Activated T-cell treated with anti-CD3 and anti-CD28 coated beads for 24 hours (primary cell): Measurements from ENCODE around the gene RAB6A.
A peak's percentile ranks its signal among the peaks of the same experiment; 100 is the strongest.
"Not testable (repeated sequence)": the region's sequence is repeated elsewhere in the genome, so short reads cannot be mapped to it uniquely, and the experiment has no call there.

Experiments used
- DNase-seq: peaks from one replicate; pipeline ENCODE4 v3.0.0-alpha.2; 2020; ENCODE audit warnings: low read depth

Gene RAB6A

DNA sequence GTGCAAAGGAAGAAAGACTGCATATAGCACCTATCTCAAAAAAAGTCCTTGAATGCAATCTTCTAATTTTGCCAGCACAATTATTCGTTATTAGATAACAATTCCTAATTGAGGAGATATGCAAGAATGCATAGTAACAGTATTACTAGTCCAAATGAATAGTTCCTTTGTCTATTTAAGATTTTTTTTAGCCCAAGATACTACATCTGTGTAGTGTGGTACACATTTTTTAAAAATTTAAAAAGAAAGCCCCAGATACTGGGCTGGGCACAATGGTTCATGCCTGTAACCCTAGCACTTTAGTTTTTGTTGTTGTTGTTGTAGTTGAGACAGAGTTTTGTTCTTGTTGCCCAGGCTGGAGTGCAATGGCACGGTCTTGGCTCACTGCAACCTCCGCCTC, 43.7 kb downstream of the RAB6A start:
- no peak for DNase-seq

DNA sequence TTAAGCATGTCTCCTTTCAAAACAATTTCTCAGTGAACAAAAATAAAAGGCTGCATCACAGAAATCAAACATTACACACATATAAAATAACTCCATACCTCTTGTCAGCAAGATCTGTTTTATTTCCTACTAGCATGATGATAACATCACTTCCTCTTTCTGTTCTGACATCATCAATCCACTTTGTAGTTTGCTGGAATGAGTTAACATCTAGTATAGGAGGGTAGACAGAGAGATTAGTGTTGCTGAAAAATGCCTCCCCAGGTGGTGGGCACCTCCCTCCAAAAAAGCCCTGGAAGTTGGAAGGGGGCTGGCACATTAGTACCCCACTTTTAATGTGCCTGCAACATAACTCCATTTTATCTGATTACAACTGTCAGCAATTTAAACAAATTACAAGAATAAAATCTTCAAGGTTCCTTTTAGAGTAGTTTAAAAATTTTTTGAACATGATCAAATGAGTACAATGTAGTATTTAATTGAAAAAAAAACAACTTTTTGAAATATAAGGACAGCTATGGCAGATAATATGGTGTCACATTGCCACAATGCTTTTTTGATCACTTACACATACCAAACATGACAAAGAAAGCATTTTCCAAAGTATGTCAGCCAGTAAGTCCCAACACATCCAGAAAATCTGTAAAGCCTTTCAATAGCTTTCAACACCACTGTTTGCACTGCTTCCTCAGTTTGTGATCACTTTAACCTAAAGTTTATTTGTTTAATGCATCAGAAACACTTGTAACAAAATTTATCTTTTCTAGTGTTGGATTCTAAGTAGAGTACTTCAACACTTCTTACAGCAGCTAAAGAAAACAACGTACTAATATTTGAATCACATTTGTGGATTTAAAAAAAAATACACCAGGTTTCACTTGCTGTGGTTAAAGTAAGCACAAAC, 44.5 kb downstream of the RAB6A start:
- DNase-seq: no peak

DNA sequence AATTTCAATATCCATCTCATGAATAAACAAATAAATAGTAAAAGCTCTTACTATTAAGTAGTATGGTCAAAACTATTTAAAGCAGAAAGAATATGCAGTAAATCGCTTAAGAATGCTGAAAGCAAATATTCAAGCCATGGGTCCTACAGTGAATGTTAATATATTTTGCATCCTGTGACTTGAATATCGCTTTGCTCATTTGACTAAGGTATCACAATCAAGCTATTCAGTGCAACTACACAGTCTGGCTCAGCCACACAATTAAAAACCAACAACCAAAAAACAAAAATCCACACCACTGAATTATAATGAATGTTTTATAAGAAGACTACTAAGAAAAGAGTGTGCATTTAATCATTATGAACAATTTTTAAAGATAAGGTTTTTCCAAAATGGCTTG, 45.3 kb downstream of the RAB6A start:
- DNase-seq: no peak

DNA sequence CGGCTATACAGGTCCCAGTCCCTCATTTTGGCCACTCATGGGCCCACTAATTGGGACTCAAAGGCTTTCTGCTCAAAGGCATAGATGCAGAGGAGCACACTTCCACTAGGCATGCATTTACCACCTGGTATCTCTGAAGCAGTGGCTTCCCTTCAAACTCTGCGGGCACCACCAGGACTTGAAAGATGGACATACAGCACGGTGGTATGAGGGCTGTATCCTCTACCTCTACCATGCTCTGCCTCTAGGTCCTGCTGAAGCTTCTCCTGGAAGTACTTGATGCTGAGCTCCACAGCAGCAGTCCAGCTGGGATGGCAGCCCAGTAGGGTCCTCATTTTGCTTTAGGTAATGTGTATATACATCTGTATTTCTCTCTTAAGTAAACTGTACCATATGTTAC, 49.9 kb downstream of the RAB6A start:
- no peak for DNase-seq

DNA sequence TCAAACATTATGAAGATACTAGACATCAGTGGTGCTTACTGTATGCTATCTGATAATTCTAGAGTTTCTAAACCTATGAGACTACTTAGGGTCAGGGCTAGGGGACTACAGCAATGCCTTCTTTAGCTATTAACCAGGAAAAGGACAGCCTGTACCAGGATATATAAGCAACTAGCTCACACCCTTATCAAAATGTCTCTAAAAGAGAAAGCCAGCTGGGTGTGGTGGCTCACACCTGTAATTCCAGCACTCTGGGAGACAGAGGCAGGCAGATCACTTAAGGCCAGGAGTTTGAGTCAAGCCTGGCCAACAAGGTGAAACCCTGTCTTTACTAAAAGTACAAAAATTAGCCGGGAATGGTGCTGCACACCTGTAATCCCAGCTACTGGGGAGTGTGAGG, 55.8 kb downstream of the RAB6A start:
- DNase-seq: no peak

DNA sequence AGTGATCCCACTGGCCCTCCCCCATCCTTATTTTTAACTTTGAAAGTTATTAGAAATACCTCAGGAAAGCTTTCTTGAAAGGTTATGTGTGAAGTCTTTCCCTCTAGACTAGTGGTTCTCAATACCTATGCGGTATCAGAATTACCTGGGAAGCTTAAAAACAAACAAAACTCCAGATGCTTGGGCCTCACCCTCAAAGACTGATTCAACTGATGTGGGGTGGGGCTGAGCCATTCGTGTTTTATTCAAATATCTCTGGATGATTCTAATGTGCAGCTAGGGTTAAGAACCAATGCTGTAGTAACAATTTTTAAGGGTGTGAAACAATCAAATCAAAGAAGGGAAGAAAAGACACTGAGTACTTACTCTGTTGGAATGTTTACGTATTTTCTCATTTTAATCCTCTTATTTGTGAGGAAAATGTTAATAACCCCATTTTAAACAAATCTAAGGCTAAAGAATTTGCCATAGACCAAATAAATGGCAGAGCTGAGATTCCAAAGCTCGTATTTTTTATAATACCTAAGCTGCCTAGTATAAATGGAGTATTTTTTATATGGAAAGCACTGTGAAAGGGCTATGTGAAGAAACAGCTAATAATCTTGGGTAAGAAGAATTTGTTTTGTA, 66.9 kb downstream of the RAB6A start:
- no peak for DNase-seq

DNA sequence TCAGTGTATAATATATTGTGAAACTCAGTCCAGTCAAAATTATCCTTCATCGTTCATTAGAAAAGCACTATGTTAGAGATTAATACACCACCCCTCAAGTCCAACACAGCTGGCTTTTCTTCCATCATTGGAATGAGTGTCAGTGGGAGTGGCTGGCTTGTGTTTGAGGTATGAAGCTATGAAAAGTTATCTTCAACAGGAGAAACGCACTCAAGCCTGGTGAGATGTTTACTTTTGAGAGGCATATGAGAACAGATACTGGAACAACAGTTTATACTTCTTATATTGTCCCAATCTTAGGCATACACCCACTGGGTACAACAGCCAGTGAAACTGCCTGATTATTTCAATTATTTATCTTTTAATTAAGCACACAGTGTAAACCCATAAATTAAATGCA, 80.2 kb downstream of the RAB6A start:
- no peak for DNase-seq

DNA sequence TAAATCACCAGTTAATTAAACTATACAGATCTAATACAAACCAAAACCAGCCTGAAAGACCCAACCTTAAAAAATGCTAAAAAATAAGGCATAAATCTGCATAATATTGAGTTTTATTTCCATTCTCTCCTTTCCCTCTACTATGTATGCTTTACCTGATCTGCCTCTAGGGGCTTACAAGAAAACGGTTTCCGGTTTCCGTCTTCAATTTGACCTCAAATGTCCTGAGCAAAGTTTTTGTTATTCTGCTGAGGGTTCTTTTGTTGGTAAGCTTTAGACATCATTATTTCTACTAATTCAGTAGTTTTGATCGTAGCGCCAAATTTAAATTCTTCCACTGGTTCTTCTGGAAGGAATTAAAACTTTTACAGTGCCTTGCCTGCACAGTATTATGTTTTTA, 84.3 kb downstream of the RAB6A start:
- DNase-seq: not testable (repeated sequence)

DNA sequence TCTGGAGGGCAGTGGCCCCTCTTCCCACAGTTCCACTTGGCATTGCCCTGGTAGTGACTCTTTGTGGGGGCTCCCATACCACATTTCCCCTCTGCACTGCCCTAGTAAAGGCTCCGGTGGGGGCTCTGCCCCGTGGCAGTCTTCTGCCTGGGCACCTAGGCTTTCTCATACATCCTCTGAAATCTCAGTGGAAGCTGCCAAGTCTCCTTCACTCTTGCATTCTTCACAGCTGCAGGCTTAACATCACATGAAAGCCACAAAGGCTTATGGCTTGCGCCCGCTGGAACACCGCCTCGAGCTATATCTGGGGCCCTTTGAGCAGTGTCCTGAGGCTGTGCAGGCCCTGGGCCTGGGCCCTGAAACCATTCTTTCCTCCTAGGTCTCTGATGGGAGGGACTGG, 89.2 kb downstream of the RAB6A start:
- DNase-seq: no peak

DNA sequence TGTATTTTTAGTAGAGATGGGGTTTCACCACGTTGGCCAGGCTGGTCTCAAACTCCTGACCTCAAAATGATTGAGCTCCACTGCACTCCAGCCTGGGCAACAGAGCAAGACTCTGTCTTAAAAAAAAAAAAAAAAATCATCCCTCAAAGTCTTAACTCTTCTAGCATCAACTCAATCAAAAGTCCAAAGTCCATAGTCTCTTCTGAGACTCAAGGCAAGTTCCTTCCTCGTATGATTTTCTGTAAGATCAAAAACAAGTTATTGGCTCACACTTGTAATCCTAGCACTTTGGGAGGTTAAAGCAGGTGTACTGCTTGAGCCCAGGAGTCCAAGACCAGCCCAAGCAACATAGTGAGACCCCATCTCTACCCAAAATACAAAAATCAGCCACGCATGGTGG, 90.1 kb downstream of the RAB6A start:
- no peak for DNase-seq

DNA sequence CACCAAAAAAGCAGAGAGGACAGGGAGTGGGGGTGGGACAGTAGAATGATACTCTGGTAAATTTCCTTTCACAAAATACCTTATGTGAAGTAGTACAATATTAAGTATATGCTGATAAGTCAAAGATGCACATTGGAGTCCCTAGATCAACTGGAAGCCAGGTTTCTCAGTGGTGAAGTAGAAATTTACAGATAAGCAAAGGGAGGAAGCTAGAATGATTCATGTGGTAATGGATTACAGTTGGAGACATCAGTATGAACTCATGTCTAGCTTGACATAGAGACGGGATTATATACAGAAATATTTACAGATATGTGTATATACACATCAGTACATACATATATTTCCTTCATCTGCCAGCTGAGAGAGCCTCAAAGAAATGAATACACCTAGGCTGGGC, 93.0 kb downstream of the RAB6A start:
- DNase-seq: no peak

DNA sequence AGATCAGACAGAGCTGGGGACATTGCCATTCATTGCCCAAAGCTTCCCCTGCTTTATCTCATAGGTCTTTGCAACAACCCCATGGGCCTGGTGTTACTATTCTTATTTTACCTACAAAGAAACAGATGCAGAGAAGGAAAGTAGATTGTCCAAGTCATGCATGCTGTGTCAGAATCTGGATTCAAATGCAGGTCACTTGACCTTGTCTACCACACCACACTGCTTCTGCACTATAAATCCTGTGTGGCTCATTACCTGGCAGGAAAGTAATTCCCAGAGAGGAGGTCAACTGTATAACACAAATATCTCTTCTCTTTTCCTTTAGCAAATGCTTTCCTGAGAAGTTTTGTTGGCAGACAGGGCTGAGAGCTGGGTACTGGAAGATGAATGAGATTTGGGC, 96.0 kb downstream of the RAB6A start:
- no peak for DNase-seq

DNA sequence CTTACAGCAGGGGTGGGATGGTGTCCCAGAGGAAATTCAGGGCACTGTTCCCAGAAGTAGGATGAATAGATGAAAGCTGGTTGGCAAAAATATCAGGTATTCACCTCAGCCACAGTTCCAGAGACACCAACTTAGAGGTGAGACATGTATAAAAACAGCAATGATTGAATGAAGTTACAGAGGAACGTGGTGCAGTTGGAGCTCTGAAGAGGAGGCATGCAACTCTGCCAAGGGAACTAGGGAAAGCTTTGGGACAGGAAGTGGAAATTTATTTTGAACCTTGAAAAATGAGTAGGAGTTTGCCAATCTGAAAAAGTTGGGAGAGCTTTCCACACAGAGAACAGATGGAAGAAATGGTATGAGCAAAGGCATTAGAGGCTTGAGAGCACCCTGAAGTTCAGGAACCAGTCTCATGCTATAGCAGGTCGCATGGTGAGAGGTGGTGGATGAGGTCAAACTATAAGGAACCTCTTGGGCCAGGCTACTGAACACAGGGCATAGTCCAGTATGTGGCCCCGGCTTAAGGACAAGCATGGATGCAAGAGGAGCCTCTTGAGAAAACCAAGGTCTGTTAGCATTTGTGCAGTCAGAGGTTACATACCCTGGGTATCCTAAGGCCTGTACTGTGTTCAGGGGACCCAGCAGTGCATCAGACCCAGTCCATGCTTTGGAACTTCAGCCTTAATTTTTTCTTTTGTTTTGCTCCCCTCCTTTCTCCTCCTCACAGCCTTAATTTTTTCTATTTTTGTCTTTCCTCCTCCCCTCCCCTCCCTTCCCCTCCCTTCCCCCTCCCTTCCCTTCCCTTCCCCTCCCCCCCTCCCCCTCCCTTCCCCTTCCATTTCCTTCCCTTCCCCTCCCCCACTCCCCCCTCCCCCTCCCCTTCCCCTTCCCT, 97.0 kb downstream of the RAB6A start:
- no peak for DNase-seq

DNA sequence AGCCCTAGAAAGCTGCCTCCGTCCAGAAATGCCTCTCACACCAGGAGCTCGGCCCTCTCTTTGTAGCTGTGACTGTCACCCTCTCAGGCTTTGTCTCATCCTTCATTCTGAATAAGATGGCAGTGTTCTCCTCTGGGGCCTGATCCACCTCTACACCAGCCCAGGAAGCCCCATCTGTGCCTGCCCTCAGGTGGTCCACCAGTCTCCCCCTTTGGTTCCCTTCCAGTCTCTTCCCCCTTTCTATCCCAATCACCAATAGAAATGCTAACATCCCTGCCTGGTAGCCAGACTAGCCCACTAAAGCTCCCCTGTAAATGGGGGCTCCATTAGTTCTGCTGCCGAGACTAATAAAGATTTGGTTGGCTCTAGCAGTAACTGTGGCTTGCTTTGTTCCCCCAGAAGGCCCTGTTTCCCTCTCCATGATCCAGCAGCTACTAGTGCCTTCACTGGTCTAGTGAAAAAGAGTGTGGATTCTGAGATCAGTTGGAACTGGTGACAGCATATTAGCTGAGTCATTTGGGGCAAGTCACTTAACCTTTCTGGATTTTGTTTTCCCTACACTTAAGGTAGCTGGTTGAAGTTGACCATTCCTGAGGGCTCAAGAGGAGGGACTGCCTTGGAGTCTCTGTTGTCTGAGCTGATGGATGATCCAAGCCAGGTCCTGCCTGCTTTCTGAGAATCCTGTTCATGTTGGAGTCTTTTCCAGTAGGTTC, 98.3 kb downstream of the RAB6A start:
- DNase-seq: no peak

DNA sequence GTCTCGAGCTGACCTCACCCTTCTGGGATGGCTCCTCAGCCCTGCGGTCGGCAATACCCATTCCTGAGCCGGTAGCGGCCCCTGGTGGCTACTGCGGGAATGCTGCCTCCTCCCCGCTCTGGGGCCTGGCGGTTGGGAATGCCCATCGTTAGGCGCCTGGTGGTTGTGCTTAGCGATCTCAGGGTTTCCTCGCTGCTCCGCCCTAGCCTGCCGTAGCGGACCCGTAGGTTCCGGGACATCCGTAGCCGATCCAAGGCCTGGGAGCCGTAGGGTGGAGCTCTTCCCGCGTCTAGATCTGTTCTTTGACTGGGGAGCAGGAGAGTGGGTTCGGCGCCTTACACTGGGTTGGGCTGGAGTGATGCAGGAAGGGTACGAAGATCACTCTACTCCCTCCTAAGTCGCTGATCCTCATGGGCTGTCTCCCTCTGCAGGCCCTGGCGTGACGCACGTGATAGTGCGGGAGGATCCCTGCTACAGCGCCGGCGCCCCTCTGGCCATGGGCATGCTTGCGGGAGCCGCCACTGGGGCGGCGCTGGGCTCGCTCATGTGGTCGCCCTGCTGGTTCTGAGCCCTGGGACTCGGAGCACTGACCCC, 99.7 kb downstream of the RAB6A start:
- peak; percentile 84 for DNase-seq

DNA sequence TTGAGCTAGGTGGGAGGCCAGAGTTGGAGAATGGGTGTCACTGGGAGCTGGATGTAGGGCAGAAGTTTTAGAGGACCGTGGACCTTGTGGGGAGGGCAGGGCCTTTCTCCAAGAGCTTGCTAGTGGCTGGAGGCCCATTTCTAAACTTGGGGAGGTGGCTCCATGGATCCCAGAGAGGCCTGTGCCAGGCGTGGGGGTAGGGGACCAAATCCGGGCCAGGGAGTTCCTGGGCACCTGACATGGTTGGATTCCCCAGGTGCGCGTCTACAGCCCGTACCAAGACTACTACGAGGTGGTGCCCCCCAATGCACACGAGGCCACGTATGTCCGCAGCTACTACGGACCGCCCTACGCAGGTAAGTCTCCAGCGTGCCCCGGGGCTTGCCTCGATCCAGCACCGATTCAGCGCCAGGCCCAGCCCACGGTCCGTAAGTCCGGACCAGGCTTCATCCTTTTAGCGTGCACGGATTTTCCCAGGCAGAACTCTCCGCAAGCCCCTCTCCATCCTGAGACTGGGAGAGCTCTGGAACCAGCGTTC, 100.3 kb downstream of the RAB6A start:
- DNase-seq: no peak

DNA sequence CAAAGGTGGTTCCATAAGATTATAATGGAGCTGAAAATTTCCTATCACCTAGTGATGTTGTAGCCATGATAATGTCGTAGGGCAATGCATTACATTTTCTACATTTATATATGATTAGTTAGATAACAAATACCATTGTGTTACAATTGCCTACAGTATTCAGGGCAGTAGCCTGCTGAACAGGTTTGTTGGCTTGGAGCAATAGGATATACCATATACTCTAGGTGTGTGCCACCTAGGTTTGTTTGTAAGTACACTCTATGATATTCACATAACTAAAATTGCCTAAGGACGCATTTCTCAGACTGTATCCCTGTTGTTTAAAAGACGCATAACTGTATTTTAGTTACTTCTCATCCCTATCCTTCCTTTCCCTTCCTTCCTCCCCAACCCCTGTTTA, 100.9 kb downstream of the RAB6A start:
- no peak for DNase-seq

DNA sequence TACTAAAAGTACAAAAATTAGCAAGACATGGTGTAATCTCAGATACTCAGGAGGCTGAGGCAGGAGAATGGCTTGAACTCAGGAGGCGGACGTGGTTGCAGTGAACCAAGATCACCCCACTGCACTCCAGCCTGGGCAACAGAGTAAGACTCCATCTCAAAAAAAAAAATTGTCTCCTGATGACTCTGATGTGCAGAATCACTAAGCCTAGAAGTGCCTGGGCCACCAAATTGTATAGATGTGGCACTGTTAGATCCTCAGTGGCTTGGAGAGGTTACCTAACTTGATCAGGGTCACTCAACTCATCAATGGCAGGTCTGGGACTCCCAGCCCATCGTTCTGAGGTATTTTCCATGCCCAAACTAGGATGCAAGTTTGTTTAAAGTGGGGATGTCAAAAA, 103.9 kb downstream of the RAB6A start:
- DNase-seq: no peak

DNA sequence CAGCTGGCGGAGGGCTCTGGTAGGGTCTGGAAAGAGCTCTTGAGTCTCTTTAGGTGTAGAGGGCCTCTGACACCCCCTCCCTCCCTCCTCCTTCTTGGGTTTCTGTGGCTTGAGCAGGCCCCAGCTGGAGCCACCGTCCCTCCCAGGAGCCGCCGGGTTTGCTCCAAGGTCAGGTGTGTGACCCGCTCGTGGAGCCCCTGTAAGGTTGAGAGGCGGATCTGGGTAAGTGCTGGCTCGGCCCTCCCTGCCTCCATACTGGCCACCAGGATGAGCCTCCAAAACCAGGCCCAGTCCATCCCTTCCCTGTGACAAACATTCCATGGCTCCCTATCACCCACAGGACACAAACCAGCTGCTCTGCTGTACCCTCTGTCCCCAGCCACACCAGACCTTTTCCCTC, 105.2 kb downstream of the RAB6A start:
- no peak for DNase-seq

DNA sequence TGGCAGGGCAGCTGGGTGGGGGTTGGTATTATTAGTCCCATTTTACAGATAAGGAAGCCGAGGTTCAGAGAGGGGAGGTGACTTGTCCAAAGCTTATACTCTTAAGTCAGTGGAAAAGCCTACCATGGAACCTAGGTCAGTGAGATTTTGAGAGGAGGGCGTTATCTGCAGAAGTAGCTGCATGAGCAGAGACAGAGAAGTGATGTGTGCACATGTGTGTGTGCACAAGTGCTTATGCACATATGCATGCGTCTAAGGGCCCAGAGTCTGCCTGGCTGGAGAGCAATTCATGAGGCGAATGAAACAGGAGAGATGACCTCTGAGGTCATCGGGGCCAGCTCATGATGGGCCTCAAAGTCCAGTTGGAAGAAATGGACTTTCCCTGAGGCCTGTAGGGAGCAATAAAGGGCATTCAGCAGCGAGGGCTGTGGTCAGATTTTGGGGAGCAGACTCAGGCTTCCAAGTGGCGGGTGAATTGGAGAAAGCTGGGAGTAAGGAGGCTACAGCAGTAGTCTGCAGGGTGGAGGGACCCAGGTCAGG, 106.3 kb downstream of the RAB6A start:
- DNase-seq: no peak

DNA sequence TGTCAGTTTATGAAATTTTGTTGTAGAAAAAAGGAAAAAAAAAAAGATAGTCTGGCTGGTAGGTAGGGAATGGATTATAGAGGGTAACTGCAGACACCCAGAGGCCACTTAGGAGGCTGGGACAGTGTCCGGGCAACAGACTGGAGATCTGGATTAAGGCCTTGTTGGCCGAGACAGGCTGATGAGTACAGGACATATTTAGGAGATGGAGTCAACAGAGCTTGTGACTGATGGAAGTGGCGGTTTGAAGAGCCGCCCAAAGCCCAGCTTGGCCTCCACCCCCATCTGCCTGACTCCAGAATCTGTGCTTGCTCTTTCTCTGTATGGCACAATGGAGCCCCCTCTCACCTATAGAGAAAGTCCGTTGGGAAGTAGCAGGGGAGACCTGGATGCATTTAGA, 106.9 kb downstream of the RAB6A start:
- no peak for DNase-seq
